SKM-1 treated with dmso at 0.1 percent for 144 hours (cell line): ENCODE measurements around the gene FZR1.
A peak's percentile ranks its signal among the peaks of the same experiment; 100 is the strongest.
"Not testable (repeated sequence)": the region's sequence is repeated elsewhere in the genome, so short reads cannot be mapped to it uniquely, and the experiment has no call there.

Experiments
- DNase-seq: peaks from one replicate; lab custom pipeline; 2025; ENCODE audit not compliant: unreplicated experiment; lab: John Stamatoyannopoulos, UW

Gene FZR1

GRCh38 chr19:3494559-3494958, 11.6 kb upstream of the FZR1 start:
- no peak for DNase-seq

- DNase-seq, result no peak
Measured at GRCh38 chr19:3496392-3497273, 9.5 kb upstream of the FZR1 start.

GRCh38 chr19:3497757-3498520, 8.2 kb upstream of the FZR1 start:
- DNase-seq, result no peak

- no peak for DNase-seq
Measured at GRCh38 chr19:3499738-3500428, 6.2 kb upstream of the FZR1 start.

- peak; percentile 98 for DNase-seq
Measured at GRCh38 chr19:3500429-3501101, 5.5 kb upstream of the FZR1 start, which contains the start of gene DOHH. DOHH (minus strand) TSS chr19:3500674; CDS start chr19:3496814, 3,860 bp downstream.

- DNase-seq, result no peak
Measured at GRCh38 chr19:3501780-3502179, 4.3 kb upstream of the FZR1 start.

GRCh38 chr19:3503036-3503572, 3.0 kb upstream of the FZR1 start:
- DNase-seq, result no peak

GRCh38 chr19:3504735-3505134, 1.4 kb upstream of the FZR1 start:
- no peak for DNase-seq

GRCh38 chr19:3506384-3507340, 551 bp downstream of the FZR1 start:
- no peak for DNase-seq

GRCh38 chr19:3507371-3508120, 1.4 kb downstream of the FZR1 start:
- no peak for DNase-seq

- DNase-seq, result not testable (repeated sequence)
Measured at GRCh38 chr19:3508121-3508661, 2.1 kb downstream of the FZR1 start.

GRCh38 chr19:3508771-3509535, 2.8 kb downstream of the FZR1 start:
- DNase-seq, result no peak

- no peak for DNase-seq
Measured at GRCh38 chr19:3509566-3509989, 3.5 kb downstream of the FZR1 start.

GRCh38 chr19:3510727-3511126, 4.6 kb downstream of the FZR1 start:
- no peak for DNase-seq

GRCh38 chr19:3511506-3512251, 5.6 kb downstream of the FZR1 start:
- no peak for DNase-seq

GRCh38 chr19:3512562-3513228, 6.6 kb downstream of the FZR1 start:
- no peak for DNase-seq
